HK-2 (cell line): ENCODE results near the gene COL6A3.
"Not testable (repeated sequence)": the region's sequence is repeated elsewhere in the genome, so short reads cannot be mapped to it uniquely, and the experiment has no call there.

Experiments
- DNase-seq: peaks from one replicate; pipeline ENCODE4 v3.0.0-alpha.2; 2018; ENCODE audit not compliant: unreplicated experiment

The COL6A3 gene

DNA sequence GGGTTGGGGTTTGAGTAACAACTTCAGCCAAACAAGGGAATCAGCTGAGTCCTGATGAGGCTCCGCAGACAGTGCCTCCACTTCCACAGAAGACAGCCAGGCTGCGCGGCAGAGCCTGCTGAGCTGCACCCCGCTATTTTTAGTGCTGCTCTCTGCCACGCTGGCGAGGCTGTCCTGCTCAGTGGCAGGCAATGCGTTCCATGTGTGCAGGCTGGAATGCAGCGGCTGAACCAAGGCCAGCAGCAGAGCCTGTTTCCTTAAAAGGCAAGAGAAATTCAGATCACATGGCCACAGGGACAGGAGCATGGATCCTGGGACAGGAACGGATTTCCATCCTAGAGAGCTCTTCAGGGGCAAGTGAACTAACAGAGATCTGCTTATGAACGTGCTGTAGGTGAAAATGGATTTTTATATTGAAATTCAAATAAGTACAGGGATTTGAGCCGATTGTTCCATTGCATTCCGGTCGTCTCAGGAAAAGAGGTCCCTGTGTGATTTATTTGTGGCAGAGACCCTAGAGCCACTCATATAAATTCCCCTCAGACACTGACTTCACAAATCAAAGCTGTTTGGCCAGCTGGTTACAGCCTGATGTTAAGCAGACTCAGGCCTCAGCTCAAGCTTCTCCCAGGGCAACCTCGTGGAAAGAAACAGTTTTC, 98.7 kb downstream of the COL6A3 start:
- no peak for DNase-seq

DNA sequence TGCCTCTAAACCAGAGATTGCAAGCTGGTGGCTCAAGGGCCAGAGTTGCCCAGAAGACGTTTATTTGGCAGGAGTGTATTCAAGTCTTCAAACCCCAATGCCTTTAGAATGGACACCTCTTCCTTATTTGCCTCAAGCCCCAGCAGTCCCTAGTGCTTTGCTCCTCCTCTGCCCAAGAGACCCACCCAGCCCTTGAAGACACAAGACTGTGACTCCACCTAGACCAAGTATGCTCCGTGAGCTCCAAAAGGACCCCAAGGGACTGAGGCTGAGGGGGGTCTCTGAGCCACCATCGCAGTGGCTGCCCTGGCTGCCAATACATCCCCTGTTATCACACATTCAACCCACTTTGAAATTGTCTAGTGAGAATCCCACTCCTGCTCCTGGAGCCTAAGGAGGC, 99.3 kb downstream of the COL6A3 start:
- no peak for DNase-seq

DNA sequence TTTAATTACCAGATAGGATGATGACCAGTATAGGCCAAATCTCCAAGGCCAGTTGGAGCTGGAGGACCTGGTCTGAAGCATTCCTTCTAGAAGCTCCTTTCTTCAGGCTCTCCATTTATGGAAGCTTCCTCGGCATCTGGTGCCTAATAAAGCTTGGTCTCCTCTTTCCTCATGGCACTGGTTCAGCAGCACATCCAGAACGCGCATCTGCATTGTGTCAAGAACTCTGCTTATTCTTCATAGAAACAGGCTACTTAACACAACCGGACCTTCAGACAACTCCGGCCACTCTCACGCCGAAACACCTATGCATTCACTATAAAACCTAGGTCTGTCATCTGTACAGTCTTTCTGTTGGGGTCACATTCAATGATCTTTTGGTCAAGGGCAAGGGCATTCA, 99.8 kb downstream of the COL6A3 start:
- no peak for DNase-seq

DNA sequence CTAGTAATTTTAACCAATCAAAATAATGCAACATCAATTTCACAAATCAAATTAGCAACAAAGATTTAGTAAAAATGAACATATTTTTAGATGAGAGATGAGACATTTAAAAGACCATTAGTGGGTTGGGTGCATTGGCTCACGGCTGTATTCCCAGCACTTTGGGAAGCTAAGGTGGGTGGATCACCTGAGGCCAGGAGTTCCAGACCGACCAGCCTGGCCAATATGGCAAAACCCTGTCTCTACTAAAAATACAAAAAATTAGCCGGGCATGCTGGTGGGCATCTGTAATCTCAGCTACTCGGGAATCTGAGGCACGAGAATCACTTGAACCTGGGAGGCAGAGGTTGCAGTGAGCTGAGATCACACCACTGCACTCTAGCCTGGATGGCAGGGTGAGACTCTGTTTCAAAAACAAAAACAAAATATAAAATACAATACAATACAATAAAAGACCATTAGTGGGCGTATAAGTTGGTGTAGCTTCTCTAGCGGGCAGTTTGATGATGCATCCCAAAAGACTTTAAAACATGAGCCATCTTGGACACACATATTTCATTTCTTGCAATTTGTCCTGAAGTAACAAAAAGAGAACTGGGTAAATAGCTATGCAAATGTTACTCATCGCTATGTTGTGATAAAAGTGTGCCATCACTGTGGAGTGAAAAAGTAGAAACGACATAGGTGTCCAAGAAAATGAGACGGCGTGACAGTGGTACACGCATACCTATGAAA, 101.8 kb downstream of the COL6A3 start:
- no peak for DNase-seq

DNA sequence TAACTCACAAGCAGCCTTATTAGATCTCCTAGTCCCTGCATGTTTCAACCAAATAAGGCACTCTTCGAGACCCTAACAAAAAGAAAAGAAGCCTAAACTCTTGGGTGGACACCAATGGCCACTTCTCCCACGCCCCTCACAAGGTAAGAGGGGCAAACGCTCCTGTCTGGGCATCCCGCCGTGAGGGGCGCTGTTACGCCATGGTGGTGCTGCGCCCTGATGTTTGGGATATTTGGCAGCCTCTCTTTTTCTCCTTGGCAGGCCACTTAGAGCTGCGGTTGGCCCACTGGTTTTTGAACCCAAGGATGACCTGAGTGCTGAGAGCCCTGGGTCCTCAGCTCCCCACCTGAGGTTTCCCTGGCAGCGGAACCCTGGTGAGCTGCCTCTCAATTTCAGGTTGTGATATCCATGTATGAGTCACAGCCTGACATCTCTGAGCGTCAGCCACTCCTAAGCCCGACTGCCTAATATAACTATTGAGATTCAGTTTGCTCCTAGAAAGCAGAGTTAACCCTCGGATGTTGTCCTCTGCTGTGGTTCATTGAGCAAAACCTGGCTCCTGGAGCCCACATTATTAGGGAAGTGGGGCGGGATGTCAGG, 103.3 kb downstream of the COL6A3 start:
- DNase-seq = no peak

DNA sequence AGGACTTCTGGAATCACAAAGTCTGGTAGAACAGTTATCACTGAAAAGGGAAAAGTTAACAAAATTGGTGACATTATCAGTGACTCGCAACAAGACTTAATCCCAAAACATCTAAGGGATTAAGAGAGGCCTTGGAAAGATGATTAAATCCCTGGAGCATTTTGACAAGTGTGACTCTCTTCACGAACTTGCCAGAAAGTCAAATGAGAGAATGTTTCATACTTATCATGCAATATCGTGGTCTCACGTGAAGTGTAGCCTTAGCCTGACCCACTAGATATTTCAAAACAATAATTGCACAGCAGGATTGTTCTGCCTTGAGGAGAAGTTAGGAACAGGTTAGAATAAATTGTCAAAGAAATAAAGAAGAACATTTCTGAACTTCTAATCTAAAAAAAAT, 104.5 kb downstream of the COL6A3 start:
- no peak for DNase-seq

DNA sequence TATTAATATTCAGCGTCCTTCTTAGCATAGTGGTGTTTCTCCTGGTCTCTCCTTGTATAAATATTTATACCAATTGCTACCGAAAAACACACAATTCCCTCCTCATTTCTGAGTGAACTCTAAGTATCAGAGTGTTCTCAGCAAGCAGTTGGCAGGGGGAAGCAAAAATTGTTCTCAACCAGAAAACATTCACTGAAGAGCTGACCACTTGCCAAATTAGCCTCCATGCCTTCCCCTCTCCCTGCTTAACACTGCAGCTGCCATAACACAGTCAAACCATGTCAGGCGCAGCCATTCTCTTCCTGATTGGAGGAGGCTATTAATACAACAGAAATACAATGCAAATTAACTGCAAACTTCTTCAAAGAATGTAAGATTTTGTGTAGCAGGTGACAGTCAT, 105.0 kb downstream of the COL6A3 start:
- no peak for DNase-seq

DNA sequence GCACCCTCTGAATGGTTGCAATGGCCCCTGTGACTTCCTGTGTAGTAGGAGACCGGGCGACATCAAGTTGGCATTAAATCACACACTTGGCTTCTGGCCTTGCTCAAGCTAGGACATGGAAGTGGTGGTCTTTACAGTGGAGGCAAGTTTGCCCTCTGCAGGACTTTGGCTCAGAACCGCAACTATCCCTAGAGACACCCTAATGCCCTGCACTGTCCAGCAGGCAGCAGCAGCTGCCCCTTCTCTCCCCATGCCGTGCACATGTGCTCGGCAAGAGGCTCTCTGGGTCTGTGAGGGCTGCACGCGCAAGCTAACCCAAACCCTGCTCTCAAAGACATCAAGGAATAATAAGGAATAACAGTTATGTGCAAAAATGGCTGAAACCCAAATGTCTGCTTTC, 106.5 kb downstream of the COL6A3 start:
- no peak for DNase-seq

DNA sequence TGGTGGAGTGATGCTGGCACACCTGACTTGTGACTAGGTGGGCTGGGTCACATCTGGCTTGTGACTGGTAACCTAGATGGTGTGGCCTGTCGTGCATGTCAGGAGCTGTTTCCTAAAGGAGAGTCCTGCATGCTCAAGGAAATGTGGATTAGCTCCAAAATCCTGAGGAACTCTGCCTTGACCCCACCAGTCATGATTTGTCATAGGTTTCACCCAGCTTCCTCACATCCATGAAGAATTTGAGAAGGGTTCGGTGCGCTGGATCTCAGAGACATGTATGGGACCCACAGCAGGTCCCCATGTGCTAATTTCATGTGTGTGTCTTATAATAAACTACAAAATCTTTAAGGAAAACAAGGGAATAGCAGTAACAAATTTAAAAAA, 107.2 kb downstream of the COL6A3 start:
- DNase-seq = no peak

DNA sequence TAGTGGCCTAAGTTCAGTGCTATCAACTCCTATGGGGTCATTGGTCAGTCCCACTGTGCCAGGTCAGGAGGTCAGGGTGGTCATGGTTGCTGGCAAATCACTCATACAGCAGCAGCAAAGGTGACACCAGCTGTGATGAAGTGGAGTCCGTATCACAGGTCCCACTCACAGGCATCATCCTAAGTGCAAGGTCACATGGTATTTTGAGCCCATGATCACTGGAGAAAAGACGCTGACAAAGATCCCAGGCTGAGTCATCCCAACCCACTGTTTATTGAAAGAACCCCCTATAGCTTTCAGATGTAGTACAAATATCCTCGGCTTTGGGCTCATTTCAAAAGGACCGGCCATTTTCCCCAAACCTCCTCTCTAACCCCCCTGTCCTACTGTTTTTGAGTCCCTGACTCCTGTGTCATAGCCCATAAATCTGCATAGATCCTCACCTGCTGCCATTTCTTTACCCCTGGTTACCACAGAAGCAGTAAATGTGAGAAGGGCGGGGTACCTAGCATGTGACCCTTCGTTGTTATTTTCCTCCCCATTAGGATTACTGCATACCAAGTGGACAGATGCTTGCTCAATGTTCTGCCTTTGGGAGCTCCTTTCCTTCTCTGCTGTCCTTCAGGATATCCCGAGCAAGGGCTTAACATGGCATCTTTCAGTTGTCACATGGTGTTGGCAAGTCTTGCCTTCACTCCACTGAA, 107.7 kb downstream of the COL6A3 start:
- no peak for DNase-seq

DNA sequence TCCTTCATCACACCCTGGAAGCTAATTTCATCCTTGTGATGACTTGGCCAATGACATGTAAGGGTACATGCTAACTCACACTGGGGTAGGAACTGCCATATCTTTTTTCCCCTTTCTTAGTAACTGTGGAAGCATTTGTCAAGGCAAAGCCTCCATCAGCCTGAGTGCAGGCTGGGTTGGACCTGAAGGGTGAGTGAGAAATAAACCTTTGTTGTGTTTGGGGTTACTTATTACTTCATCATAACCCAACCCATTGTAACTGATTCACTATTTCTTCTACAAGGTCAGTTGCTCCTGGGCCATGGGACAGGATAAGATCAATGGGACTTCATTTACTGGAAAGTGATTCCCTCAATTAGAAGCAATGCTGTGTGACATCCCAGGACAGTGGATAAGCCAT, 108.4 kb downstream of the COL6A3 start:
- DNase-seq = no peak

DNA sequence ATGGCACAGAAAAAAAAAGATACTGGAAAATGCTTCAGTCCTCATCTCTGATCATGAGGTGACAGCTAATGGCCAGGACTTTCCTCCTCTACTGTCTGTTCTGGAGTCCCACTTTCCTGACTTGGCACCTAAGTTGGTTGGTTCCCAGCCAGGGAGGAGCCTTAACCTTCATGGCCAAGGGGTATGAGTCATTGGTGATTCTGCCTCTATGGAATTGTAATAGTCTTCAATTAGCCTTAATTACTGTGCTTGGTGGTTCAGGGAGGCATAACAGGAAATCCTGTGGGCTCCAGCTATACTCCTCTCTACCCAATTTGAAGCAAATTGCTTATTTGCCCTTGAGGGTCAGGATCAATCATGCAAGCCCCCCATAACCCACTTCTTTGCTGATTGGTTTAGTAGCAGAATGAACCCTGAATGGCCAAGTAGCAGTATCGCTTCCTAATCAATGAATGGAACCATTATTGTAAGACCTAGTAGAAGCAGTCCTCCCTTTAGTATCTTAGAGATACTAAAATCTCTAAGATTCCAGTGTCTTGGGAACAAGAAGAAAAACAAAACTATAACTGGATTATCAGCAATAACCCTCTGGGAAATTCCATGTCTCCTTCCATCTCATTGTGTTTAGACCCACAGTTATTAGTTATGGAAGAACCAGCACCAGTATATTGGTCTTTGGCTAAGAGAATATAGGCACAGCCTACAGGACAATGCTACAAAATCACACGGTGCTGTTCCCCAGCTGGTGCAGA, 109.0 kb downstream of the COL6A3 start:
- no peak for DNase-seq

DNA sequence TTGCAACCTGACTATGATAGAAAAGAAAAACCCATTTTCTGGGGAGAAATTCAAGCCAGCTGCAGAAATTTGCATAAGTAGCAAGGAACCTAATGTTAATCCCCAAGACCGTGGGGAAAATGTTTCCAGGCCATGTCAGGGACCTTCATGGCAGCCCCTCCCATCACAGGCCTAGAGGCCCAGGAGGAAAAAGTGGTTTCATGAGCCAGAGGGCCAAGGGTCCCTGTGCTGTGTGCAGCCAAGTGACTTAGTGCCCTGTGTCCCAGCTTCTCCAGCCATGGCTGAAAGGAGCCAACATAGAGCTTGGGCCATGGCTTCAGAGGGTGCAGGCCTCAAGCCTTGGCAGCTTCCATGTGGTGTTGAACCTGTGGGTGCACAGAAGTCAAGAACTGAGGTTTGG, 110.7 kb downstream of the COL6A3 start:
- DNase-seq = not testable (repeated sequence)

DNA sequence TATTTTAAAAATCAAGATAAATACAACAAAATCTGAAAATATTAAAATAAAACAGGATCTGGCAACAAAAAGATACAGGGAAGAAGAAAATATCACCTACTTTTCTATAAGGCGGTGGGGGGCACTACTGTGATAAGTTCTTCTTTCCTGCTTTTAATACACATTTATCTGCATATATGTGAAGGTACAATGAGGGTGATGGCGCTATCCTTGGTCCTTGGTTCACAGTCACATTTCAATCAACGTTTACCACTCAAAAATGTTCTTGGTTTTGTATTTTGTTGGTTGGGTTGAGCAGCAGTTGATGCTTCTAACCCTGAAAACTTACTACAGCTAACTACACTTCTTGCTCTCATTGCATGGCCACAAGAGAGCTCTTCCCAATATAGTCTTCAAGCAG, 112.4 kb downstream of the COL6A3 start:
- no peak for DNase-seq

DNA sequence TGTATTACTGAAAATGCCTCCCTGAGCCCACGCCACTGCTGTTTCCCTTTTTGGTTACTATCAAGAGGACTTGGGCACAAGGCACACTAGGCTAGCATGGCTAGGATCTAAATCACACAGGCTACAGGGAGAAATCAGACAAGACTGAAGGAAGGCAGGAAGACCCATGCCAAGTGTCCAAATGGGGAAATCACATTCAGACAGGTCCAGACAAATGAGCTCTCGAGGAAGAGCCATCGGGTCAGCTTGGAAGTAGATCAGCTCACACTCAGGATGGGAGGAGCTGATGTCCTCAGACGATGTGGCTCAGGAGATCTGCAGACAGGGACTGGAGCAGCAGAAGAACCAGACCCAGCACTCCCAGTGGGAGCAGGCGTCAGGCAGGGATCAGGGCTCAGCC, 113.2 kb downstream of the COL6A3 start:
- no peak for DNase-seq

DNA sequence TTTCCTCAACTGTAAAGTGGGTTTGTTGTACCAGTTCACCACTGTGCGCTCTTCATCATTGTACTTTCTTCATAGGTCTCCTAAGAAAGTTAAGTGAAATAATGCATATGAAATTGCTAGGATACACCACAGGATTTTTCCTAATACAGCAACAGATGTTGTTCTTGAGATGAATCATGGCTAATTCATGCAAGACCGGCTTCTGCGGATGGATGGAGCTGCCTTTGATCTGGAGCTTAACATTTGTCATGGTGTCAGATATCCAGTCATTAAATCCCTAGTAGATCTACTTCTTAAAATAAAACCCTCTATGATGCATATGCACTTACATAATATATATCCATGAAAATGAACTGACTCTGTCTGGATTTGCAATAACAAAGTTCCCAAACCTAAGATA, 114.1 kb downstream of the COL6A3 start:
- DNase-seq = peak; percentile 57

DNA sequence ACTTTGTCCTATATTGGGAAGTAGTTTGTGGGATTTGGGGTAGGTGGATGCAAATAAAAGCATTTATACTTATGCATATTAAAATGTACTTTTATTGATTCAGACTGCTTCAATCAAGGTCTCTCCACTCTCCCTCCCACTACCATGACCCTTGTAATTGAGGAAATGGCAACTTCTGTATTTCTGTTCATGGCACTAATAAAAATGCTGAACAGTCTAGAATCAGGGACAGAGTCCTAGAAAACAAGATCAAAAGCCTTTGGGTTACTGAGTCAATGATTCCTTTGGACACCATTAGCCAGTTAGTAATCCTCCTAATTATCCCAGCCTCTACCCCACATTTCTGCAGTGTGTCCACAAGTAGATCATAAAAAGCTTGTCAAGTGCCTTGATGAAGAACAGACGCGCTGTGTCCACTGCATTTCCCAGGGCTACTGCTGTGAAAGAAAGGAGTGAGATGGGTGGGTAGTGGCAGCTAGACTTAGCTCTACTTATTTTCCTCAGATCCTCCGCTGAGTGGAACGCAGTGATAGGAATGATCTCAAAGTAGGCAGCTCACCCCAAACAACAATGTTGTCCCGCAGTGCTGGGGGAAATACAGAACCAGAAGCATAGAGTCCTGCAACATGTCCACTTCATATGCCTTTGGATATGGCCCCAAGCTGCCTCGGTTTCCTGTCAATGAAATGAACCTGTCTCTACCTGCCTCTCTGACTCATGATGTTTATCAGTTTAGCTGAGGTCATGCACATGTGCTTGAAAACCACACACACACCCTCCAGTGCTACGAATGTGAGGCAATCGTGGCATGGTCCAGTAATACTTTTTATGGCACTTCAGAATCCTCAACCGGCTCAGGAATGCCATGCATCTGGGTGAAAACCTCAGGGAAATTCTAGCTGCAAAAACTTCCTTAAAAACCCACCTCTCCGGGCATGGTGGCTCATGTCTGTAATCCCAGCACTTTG, 115.5 kb downstream of the COL6A3 start:
- peak; percentile 74 for DNase-seq

DNA sequence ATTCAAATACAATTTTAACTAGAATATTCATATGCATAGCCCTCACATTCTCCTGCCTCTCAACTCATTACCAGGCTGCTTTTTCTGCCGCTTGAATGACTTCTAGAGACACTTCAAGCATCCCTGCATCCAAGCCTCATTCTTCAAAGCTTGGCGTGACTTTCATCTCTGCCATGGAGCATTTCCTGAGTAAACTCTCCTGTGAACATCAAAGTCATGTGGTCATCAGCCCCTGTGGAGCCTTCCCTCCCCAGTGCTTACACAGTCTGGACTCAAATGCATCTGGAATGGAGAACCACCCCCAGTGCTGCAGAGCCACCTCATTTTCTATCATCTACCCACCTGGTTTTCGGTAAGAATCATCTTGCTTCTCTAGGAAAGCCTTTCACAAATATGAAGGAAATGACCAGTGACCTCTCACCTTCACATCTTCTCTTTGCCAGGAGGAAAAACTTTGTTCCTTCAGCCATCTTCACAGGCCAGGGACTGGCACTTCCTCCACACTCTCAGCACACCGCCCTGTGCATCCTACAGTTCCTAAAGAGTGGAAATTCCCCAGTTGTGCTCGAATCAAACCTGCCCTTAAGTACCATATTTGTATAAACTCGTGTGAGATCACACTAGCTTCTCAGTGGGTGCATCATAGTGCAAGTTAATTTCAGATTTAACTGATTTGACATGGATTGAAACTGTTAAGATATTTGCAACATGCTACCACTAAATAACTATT, 116.4 kb downstream of the COL6A3 start:
- DNase-seq = no peak

DNA sequence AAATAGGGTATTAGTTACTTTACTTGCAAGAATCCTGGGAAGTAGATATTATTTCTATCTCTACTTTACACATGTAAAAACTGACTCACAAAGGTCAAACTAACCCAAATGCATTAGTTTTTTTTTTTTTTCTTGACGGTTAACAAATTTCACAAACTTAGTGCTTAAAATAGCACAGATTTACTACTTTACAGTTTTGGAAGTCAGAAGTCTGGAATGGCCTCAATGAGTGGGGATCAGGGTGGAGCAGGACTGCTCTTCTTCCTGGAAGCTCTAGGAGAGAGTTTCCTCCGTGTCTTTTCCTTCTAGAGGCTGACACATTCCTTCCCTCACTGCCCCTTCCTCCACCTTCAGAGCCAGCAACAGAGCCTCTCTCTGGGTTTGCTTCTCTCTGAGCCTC, 117.2 kb downstream of the COL6A3 start:
- no peak for DNase-seq

DNA sequence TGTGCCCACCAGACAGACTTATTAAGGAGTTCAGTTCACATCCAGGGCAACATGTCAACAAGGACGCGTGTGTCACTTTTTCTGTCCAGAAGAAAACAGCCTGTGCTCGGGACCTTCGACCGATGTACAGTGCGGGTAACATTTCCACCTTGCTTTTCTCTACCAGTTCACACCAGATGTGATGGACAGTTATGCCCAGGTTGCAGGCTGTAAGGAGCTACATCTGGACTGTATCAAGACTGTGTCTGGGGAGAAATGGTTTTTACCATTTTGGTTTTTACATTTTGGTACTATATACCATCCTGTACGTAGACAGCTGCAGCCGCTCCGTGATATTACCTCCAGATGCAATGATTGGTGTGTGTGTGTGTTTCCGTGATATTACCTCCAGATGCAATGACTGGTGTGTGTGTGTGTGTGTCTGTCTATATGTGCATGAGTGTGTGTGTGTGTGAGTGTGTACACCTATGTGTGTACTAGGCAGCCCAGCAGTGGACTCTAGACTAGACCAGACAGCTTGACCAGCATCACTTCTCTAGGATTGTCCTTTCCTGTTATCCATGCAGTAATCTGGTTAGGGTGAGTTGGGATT, 118.0 kb downstream of the COL6A3 start:
- DNase-seq = no peak
